COR-L47 (cell line): ENCODE measurements around the gene ARRDC2.
"Not testable (repeated sequence)": the region's sequence is repeated elsewhere in the genome, so short reads cannot be mapped to it uniquely, and the experiment has no call there.

ENCODE experiments used
- DNase-seq: peaks from one replicate; lab custom pipeline; 2025; lab: John Stamatoyannopoulos, UW

ARRDC2 gene

DNA sequence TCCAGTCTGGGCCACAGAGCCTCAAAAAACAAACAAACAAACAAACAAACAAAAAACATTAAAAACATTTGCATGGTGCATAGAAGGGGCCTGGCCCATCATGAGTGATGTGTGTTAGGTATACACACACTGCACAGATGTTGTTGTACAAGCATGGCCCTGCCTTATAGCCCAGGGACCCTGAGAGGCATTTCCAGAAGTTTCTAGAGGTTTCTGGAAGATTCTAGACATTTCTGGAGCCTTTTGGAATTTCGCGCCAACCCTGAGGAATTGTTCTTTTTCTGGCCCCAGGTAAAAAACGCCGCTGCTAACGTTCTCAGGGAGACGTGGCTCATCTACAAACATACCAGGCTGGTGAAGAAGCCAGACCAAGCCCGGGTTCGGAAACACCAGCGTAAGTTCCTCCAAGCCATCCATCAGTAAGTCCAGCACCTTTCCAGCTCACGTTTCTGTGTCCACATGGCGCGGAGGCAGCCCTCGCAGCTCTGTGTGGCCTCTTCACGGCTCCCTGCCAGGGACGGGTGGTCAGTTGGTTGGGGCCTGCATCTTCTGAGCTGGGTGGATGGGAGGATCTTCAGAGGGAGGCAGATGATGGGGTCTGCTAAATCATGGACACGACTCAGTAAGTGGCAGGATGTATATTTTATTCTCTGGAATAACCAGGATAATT, 18.4 kb upstream of the ARRDC2 start:
- DNase-seq: no peak

GRCh38 chr19:17993076-17993813, 14.7 kb upstream of the ARRDC2 start:
- DNase-seq: no peak

GRCh38 chr19:17996826-17997316, 11.1 kb upstream of the ARRDC2 start:
- DNase-seq: peak; percentile 47

GRCh38 chr19:17997969-17998826, 9.8 kb upstream of the ARRDC2 start:
- no peak for DNase-seq

DNA sequence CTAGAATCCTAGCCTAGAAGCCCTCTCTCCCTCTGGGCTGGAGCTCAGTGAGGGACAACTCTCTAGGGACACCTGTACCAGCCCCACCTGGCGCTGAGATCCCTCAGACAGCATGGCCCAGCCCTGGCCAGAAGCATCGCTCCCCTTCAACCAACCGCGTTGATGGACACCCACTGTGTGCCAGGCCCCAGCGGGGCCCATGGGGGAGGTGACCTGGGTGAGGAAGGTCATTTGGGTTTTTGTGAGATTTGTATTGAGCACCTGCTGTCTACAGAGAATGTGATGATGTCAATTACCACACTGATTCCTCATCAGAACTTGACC, 9.2 kb upstream of the ARRDC2 start:
- no peak for DNase-seq

GRCh38 chr19:17999684-18000479, 8.1 kb upstream of the ARRDC2 start:
- no peak for DNase-seq

DNA sequence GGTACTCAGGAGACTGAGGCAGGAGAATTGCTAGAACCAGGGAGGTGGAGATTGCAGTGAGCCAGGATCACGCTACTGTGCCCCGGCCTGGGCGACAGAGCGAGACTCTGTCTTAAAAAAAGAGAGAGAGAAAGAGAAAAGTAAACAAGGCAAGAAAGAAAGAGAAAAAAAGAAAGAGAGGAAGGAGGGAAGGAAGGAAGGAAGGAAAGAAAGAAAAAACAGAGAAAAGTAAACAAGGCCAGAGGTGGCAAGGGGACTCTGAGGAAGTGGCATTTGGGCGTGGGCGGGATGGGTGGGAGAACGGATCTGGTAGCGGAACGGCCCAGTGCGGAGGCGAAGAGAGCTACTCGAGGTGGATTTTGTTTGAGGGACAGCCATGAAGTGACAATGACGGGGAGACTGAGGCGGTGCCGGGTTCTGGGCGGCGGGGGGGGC, 7.5 kb upstream of the ARRDC2 start:
- no peak for DNase-seq

DNA sequence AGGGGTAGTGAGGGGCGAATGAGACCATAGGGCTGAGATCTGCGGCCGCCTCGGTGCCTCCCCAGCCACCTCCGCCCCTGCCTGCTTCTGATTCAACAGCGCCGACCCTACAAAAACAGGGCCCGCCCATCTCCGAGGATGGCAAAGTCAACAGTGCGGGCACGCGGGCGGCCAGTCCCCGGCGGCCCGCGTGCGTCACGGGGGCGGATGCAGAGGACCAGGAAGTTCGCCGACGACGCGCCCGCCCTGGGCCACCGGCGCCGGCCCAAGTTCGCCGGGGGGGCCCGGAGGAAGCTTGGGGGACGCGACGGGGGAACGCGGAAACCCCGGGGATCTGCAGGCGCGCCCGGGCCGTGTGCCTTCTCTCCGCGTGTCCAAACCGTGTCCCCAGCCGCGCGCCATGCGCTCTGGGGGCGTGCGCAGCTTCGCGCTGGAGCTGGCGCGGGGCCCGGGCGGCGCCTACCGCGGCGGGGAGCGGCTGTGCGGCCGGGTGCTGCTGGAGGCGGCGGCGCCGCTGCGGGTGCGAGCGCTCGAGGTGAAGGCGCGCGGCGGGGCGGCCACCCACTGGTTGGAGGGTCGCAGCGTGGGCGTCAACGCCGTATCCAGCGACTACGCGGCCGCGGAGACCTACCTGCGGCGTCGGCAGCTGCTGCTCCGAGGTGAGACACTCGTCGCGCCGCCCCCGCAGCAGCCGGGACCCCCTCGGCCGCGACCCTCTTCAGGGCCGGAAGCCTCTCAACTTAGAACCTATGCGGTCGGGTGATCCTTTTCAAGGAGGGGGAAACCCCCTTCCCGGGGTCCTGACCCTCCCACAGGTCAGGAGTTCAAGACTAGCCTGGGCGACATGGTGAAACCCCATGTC, 6.8 kb upstream of the ARRDC2 start:
- peak; percentile 80 for DNase-seq

DNA sequence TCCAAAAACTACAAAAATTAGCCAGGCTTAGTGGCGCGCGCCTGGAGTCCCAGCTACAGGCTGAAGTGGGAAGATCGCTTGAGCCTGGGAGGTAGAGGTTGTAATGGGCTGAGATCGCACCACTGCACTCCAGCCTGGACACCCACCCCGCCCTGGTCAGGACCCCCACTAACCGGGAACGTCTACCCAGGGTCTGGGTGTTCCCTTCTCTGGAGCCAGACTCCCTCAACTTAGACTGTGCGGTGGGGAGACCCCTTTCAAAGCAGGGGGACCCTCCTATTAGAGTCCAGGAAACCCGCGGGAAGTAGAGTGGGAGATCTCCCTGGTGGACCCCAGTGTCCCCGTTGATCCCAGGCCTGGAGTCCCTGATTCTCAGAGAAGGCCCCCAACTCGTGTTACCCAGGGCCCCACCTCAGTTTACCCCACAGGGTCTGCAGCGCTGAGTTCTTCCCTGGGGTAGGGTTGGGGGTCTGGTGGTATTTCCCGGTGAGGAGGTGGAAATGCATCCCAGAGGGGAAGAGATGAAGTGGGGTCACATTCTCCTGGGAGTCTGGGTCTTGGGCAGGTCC, 6.1 kb upstream of the ARRDC2 start:
- DNase-seq: no peak

- DNase-seq: no peak
Measured at GRCh38 chr19:18002347-18002850, 5.6 kb upstream of the ARRDC2 start.

GRCh38 chr19:18005750-18006149, 2.2 kb upstream of the ARRDC2 start:
- DNase-seq: not testable (repeated sequence)

DNA sequence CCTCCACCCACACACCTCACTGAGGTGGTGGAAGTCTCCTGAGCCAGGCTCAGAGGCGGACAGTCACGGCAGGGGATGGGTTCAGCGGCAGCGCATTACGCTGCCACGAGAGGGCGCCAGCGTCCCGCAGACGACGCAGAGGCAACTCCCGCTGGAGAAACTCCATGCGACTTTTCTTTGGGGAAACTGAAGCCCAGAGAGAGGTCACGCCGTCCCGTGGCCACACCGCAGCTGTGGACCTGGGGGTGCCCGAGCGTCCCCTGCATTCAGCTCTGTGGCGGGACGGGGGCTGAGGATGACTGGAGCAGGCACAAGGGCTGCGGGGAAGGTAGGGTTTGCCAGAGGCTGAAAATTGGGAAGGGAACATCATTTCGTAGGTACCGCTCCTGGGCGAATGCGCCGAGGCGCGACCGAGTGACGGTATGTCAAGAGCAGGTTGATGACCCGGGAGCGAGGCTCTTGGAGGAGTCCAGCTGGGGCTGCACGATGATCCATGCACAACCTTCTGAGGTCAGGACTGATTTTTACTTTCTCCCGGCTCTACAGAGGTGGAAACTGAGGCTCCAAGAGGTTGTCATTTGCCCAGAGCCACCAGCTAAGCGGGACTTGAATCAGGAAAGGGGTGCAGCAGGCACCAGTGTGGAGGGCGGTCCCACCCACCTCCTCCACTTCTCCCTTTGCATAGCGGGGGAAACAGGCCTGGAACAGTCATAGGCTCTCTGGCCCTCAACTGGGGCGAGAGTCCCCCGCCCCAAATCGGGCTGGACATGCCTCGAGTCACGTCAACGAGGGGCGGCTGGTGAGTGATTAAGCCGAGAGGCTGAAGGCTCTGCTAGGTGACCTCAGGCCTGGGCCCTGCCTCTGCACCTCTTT, 690 bp upstream of the ARRDC2 start:
- peak; percentile 55 for DNase-seq

GRCh38 chr19:18008814-18009213, 844 bp downstream of the ARRDC2 start:
- DNase-seq: no peak

DNA sequence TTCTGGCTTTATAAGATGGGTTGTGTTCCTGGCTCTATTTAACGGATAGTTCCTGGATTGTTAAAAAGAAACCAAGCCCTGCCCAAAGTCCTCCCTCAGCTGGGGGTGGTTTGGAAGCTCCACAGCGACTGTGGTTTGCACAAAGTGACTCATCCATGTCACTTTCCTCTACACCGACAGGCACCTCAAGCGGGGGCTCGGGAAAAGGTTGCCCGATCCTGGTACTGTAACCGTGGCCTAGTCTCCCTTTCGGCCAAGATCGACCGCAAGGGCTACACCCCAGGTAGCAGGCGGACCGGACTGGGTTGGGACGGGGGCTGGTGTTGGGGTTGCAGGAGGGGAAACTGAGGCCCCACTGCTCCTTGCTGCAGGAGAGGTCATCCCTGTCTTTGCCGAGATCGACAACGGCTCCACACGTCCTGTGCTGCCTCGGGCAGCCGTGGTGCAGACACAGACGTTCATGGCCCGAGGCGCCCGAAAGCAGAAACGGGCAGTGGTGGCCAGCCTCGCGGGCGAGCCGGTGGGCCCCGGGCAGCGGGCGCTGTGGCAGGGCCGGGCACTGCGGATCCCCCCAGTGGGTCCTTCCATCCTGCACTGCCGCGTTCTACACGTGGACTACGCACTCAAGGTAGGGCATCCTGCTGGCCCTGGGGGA, 1.6 kb downstream of the ARRDC2 start:
- no peak for DNase-seq

DNA sequence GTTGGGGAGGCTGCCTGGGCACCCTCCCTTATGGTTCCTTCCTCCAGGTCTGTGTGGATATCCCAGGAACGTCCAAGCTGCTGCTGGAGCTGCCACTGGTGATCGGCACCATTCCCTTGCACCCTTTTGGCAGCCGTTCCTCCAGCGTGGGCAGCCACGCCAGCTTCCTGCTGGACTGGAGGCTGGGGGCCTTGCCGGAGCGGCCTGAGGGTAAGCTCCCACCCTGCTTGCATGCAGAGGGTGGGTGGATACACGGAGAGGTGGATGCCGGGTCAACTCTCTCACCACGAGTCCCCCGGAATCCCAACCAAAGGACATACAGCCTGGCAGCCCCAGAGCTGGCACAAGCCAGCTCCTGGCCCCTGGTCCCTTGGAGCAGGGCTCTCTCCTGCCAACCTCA, 2.2 kb downstream of the ARRDC2 start:
- no peak for DNase-seq

DNA sequence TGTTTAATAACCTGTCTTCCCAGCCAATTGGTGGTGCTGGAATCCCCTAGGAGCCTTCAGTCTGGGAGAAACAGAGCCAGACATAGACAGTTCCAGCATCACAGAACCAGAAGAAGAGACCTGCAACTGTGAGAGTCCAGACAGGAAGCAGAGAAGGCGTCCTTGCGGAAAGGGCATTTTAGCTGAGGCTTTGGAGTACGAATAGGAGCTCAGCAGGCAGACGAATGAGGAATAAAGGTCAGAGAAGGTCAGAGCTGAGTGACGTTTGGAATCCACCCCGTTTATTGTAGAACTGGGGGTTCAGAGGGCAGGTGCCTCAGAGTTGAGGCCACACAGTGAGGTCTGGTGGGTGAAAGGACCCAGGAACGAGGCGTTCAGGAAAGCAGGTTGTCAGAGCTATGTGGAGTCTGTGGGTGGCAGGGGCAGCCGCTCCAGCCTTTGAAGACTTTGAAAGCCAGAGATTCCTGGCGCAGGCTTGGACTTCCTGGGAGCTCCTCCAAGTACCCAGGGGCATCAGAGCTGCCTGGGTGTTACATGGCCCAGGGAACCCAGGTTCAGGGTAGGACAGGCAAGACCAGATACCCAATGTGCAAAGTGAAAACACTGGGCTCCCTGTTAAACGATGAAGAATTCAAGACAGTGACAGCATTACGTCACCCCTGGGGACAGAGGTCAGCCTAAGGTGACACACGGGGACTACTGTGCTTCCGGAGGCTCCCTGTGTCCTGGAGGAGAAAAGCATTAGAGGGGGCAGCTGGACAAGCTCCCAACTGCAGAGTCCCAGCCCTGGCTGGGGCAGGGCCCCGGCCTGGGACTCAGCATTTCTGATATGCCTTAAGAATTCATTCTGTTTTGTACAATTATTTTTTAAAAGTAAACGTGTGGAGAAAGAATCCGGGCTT, 5.5 kb downstream of the ARRDC2 start:
- no peak for DNase-seq

GRCh38 chr19:18014197-18014596, 6.2 kb downstream of the ARRDC2 start:
- DNase-seq: no peak
